AG04450 (cell line): Measurements from ENCODE around the gene ANKEF1. TPM values are rescaled to one million over a fixed set of nuclear protein-coding genes. Genes with fewer than 3 reads are reported as not detected.

Source experiments
- CTCF ChIA-PET: fragments of 300-600, 350-600 bp; formaldehyde crosslinking; extraction: SDS; loops from one replicate; lab custom pipeline; 2022; ENCODE audit warnings: antibody characterized with exemption, inconsistent platforms; lab: Charles Lee
- POLR2A ChIA-PET: fragments of 350-600 bp; formaldehyde crosslinking; extraction: SDS; loops from one replicate; lab custom pipeline; 2021; ENCODE audit warnings: antibody characterized with exemption, inconsistent platforms; lab: Yijun Ruan, JAX
- DNase-seq: peaks from one replicate; pipeline ENCODE4 v3.0.0-alpha.2; 2011; ENCODE audit warnings: low read depth, low spot score
- H3K27ac ChIP-seq: one replicate; pipeline ENCODE4 v1.5.1; 2012; ENCODE audit warnings: low read depth, low read length, control low read depth
- H3K27me3 ChIP-seq: one replicate; pipeline ENCODE4 v1.6.0; 2012; ENCODE audit warnings: low read length; ENCODE audit not compliant: control insufficient read depth, insufficient read depth
- H3K4me3 ChIP-seq: 2 replicates; pipeline ENCODE4 v1.5.1; 2011; ENCODE audit warnings: mild to moderate bottlenecking, low read depth, low read length, control low read depth
- H3K9me3 ChIP-seq: 2 replicates; pipeline ENCODE4 v1.5.1; 2012; ENCODE audit warnings: low read length; ENCODE audit not compliant: control insufficient read depth, insufficient read depth
- polyA plus RNA-seq: library from polyadenylated mRNA; depleted of rRNA; stranded (reverse); fragments of >200 nt; gene quantifications from 2 replicates; pipeline ENCODE4 v1.2.3, GENCODE V29; 2011
- TF ChIP-seq, protein P1 (sequence below): IDR thresholded peaks from 2 replicates; pipeline ENCODE4 v1.5.1; 2011; ENCODE audit warnings: low read depth, low read length, control low read depth, inconsistent platforms

ANKEF1 gene
- polyA plus RNA-seq, 1 experiment: 0.78 TPM

DNA sequence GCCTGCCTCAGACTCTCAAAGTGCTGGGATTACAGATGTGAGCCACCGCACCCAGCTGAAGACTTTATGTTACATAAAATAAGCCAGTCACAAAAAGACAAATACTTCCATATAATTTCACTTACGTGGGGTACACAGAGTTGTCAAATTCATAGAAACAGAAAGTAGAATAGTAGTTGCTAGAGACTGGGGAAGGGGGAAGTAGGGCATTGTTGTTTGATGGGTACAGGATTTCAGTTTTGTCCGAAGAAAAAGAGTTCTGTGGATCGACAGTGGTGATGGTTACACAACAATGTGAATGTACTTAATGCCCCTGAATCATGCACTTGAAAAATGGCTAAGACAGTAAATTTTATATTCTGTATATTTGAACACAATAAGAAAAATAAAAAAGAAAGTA is 41.6 kb upstream of the ANKEF1 start:
- POLR2A ChIA-PET: no interaction called here
- CTCF ChIA-PET: no interaction called here
- H3K27ac ChIP-seq: no peak overlapping the region
- no peak for DNase-seq
- H3K4me3 ChIP-seq: no peak overlapping the region
- TF ChIP-seq, protein P1, sequence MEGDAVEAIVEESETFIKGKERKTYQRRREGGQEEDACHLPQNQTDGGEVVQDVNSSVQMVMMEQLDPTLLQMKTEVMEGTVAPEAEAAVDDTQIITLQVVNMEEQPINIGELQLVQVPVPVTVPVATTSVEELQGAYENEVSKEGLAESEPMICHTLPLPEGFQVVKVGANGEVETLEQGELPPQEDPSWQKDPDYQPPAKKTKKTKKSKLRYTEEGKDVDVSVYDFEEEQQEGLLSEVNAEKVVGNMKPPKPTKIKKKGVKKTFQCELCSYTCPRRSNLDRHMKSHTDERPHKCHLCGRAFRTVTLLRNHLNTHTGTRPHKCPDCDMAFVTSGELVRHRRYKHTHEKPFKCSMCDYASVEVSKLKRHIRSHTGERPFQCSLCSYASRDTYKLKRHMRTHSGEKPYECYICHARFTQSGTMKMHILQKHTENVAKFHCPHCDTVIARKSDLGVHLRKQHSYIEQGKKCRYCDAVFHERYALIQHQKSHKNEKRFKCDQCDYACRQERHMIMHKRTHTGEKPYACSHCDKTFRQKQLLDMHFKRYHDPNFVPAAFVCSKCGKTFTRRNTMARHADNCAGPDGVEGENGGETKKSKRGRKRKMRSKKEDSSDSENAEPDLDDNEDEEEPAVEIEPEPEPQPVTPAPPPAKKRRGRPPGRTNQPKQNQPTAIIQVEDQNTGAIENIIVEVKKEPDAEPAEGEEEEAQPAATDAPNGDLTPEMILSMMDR: no peak
- H3K27me3 ChIP-seq: no peaks in the 10 kb centered on the region
- no peaks in the 10 kb centered on the region for H3K9me3 ChIP-seq

DNA sequence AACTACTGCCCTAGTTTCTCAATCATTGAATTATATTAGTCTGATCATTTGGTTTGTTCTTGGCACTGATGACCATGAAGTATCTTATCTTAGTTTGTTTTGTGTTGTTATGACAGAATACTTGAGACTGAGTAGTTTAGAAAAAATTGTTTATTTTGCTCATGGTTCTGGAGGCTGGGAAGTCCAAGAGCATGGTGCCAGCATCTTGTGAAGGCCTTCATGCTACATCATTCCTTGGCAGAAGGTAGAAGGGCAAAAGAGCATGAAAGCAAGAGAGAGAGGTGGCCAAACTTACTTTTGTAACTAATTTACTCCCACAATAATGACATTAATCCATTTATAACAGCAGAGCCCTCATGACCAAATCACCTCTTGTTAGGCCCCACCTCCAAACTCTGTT is 40.1 kb upstream of the ANKEF1 start:
- H3K9me3 ChIP-seq: no peaks in the 10 kb centered on the region
- CTCF ChIA-PET: interaction anchor here (0.5 kb wide), 1 partner anchor 385 kb away, joined by 9 read pairs; no protein-coding TSS in a partner anchor
- TF ChIP-seq, protein P1: no peak
- POLR2A ChIA-PET: no interaction called here
- DNase-seq: no peak
- no peak overlapping the region for H3K27ac ChIP-seq
- no peak overlapping the region for H3K4me3 ChIP-seq
- H3K27me3 ChIP-seq: no peaks in the 10 kb centered on the region

DNA sequence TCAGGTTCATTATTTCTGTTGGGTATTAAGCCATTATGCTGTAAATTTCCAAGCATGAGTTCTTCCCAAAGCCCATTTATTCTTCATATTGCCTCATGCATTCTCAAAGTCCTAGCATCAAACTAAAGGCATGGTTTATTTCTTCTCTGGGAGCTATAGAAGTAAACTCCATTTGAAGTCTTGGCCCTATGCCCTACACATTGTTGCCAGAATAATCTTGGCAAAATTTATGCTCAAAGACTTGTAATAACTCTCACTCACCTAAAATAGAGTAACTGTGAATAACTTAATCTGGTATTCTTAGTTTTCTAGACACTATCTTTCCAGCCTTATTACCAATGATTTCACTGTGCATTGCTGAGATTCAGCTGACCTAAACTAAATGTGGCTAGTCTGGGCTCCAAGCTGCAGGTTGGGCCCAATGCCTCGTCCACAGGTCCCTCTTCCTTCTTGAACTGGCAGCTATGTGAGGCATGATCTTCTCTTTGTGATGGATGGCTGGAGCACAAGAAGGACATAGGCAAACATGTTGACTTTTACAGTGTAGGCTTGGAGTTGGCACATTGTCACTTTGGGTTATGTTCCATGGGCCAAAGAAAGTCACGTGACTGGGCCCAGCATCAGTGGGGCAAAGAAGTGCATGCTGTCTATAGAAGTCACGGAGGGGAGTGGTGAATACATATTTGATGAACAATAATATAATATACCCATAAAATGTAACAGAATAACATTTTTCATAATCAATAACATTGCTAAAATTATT is 39.1 kb upstream of the ANKEF1 start:
- CTCF ChIA-PET: interaction anchor here (1.4 to 1.6 kb wide), 3 partner anchors 17 to 430 kb away, joined by 3 read pairs; no protein-coding TSS in a partner anchor
- no peak for DNase-seq
- TF ChIP-seq, protein P1: no peak
- POLR2A ChIA-PET: no interaction called here
- Histone ChIP-seq H3K9me3 (no peaks in the 10 kb centered on the region), H3K27me3 (no peaks in the 10 kb centered on the region), H3K4me3 (no peak overlapping the region), H3K27ac (no peak overlapping the region)

DNA sequence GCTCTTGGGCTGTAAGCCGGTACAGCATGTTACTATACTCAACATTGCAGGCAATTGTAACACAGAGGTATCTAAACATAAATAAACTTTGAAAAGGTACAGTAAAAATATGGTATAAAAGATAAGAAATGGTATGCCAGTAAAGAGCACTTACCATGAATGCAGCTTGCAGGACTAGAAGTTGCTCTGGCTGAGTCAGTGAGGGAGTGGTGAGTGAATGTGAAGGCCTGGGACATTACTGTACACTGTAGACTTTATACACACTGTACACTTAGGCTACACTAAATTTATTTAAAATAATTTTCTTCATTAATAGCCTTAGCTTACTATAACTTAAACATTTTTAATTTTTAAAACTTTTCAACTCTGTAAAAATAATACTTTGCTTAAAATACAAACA is 37.8 kb upstream of the ANKEF1 start:
- Histone ChIP-seq H3K9me3 (no peaks in the 10 kb centered on the region), H3K4me3 (no peak overlapping the region), H3K27me3 (no peaks in the 10 kb centered on the region), H3K27ac (no peak overlapping the region)
- DNase-seq: no peak
- TF ChIP-seq, protein P1: no peak
- POLR2A ChIA-PET: no interaction called here
- CTCF ChIA-PET: interaction anchor here (0.6 to 1.6 kb wide), 5 partner anchors 19 to 95 kb away, joined by 3 to 14 read pairs (median 3); no protein-coding TSS in a partner anchor

DNA sequence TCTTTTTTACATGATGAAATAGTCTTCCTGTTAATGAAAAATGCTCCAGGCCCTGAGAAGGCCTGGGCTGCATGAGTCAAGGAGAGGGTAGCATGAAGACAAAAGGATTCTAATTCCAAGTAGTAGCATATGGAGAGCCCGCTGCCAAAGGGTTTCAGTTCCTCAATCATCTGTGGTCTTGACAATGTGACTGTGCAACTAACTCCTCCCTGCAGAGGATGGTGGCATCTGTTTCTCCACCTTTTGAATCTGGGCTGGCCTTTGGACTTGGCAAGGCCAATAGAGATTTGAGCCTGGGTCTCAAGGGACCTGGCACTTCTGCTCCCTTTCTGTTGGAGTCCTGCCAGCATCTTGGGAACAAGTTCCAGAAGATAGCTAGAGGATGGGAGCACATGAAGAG is 35.1 kb upstream of the ANKEF1 start:
- CTCF ChIA-PET: interaction anchor here (0.8 kb wide), 1 partner anchor 427 kb away, joined by 4 read pairs; no protein-coding TSS in a partner anchor
- H3K27me3 ChIP-seq: no peaks in the 10 kb centered on the region
- TF ChIP-seq, protein P1: no peak
- POLR2A ChIA-PET: no interaction called here
- H3K27ac ChIP-seq: no peak overlapping the region
- H3K9me3 ChIP-seq: no peaks in the 10 kb centered on the region
- DNase-seq: no peak
- no peak overlapping the region for H3K4me3 ChIP-seq
